GM18526 (cell line): ENCODE measurements around the gene ADTRP.

Source experiments
- POLR2A ChIP-seq: IDR thresholded peaks from 3 replicates; pipeline ENCODE4 v1.6.1; 2011; ENCODE audit not compliant: insufficient read length; ENCODE audit errors: extremely low read depth

ADTRP gene

DNA sequence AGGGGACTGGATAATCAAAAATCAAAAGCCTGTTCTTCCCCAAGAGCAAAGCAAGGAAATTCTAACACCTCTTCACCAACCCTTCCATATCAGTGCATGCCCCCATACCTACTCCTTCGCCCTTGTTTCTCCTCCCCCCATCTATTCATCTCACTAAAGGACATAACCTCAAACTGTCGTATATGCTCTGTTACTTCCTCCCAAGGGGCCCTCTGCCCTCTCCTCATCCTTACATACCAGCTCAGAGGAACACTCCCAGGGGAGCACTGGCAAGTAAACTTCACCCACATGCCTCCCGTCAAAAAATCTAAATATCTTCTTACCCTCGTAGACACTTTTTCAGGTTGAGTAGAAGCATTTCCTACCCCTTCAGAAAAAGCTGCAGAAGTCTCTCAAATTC is 9.4 kb upstream of the ADTRP start:
- TF ChIP-seq POLR2A: no peak

GRCh38 chr6:11785774-11786579 is 7.4 kb upstream of the ADTRP start:
- TF ChIP-seq POLR2A: no peak

GRCh38 chr6:11785415-11785773 is 6.8 kb upstream of the ADTRP start:
- no peak for TF ChIP-seq POLR2A

- no peak for TF ChIP-seq POLR2A
Measured at GRCh38 chr6:11784341-11784740, 5.7 kb upstream of the ADTRP start.

DNA sequence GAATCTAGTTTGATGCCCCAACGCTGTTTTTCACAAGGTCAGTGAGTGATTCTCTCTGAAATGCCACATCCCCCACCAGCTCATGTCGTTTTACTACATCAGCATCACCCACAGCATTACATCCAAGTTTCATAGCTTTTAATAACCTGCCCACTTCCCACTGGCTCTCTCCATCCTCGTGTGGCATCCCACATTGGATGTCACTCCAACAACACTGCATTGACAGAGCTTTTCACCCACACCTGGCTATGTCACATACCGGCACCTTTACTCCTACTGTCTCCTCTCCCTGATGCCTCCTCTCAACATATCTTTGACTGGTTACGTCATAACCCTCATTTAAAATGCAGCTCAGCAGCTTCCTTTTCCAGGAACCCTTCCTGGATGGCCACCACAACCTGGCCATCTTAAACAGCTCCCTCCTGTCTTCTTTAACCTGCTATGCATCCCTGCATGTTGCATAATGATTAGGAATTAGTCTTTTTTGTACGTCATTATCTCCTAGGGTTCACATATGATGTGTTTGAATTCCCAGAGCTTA is 5.0 kb upstream of the ADTRP start:
- TF ChIP-seq POLR2A: no peak

GRCh38 chr6:11782524-11782923 is 3.9 kb upstream of the ADTRP start:
- no peak for TF ChIP-seq POLR2A

- TF ChIP-seq POLR2A: no peak
Measured at GRCh38 chr6:11780097-11780428, 1.5 kb upstream of the ADTRP start.

- TF ChIP-seq POLR2A: no peak
Measured at GRCh38 chr6:11779329-11780096, 910 bp upstream of the ADTRP start.

DNA sequence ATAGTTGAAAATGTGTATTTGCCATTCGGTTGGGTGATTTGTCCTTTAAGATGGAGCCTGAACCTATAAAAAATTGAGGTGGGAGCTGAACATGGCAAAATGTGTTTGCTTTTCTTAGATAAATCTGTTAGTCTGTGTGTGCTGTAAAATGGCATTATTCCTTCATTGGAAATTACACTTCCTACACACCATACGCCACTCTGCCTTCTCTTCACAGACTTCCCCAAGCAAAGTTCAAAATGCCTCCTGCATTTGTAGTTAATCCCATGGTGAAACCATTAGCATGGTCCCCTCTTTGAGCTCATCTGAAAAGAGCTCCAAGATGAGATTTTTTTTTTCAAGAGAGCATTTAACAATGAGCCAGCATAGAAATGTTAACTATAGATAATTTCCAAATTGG is 567 bp downstream of the ADTRP start:
- no peak for TF ChIP-seq POLR2A

DNA sequence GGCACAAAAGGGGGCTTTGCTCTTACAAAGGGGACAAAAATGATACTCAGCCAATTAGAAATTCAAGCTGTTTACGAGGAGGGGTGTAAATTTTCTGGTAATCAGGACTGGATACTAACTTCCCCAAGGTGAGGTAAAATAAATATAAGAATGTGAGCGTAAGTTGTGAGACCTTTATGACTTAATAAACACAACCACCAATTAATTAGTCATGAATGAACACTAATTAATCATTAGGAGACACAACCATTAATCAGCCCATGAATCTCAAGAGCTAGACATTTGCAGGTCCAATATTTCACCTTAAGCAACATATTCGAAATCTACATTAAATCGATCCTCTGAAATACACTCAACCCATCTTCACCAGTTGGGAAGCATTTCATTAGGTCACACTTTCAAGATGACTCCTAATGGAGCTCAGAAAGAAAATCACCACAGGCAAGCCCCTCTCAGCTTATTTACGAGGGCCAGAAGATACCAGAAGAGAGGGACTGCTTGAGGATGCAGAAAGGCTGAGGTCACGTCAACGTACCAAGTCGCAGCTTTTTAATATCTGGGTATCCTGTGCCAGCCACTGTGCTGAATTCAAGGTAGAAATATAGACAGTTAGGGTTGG is 2.7 kb downstream of the ADTRP start:
- TF ChIP-seq POLR2A: no peak

- no peak for TF ChIP-seq POLR2A
Measured at GRCh38 chr6:11774426-11774825, 4.2 kb downstream of the ADTRP start.

DNA sequence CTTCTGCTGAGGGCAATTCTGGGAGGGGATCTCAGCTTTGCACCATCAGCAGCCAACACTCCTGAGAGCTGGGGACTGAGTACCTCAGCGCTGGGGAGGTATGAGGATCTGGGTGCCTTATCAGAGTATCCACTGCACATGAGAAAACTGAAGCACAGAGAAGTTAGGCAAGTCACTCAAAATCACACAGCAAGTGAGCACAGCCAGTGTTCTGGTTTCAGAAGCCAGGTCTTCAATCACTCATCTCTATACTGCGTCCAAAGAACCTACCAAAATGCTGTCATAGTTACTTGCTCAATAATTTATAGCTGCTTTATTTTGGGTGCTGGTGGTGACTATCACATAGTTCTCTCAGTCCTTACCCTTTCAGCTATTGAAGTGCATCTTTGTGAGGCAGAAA is 5.0 kb downstream of the ADTRP start:
- TF ChIP-seq POLR2A: no peak

GRCh38 chr6:11773013-11773412 is 5.6 kb downstream of the ADTRP start:
- no peak for TF ChIP-seq POLR2A

- no peak for TF ChIP-seq POLR2A
Measured at GRCh38 chr6:11772109-11772825, 6.3 kb downstream of the ADTRP start.

DNA sequence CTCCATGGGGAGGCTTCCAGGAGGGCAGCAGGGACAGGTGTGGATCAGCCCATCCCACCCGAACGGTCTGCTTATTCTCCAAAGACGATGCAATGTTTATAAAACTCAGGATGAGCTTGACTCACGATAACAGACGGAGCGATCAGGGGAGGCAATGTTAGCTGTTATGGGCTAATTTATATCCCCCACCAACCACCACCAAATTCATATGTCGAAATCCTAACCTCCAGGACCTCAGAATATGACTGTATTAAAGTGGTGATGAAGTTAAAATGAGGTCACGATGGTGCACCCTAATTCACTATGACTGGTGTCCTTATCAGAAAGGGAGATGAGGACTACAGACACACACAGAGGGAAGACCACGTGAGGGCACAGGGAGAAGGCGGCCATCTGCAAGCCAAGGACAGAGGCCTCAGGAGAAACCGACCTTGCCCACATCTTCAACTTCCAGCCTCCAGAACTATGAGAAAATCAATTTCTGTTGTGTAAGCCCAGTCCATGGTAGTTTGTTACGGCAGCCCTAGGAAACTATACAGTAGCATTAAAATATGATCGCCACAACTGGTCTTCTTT is 7.0 kb downstream of the ADTRP start:
- TF ChIP-seq POLR2A: no peak
